Astrocyte (in vitro differentiated cells and primary cell): ENCODE results near the gene CROCC2.

Source experiments
- EZH2 ChIP-seq: IDR thresholded peaks from 2 replicates; pipeline ENCODE4 v1.6.1; 2012; ENCODE audit warnings: mild to moderate bottlenecking, low read length, inconsistent platforms; ENCODE audit not compliant: insufficient read depth
- TF ChIP-seq, protein P1 (sequence below): IDR thresholded peaks from 2 replicates; pipeline ENCODE4 v1.5.1; 2011; ENCODE audit warnings: low read depth, mild to moderate bottlenecking, inconsistent platforms, low read length, moderate library complexity; ENCODE audit not compliant: insufficient read depth

DNA sequence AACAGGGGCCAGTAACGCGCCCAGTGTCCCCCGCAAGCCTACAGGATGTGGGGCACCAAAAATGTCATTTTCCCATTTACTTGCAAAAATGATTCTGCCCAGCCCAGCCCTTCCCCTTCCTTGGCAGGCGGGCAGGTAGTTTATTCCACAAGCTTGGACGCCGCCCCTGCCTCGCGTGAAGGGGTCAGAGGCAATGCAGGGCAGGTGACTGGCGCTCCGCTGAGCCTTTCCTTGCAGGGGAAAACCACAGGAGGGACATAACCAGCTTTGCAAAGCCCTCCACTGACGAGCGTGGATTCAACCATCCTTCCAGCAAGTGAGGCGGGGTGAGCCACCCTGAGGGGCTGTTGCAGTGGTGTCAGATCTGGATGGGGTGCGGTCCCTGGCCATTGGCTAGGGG lies 15.4 kb upstream of the CROCC2 start:
- TF ChIP-seq, protein P1, sequence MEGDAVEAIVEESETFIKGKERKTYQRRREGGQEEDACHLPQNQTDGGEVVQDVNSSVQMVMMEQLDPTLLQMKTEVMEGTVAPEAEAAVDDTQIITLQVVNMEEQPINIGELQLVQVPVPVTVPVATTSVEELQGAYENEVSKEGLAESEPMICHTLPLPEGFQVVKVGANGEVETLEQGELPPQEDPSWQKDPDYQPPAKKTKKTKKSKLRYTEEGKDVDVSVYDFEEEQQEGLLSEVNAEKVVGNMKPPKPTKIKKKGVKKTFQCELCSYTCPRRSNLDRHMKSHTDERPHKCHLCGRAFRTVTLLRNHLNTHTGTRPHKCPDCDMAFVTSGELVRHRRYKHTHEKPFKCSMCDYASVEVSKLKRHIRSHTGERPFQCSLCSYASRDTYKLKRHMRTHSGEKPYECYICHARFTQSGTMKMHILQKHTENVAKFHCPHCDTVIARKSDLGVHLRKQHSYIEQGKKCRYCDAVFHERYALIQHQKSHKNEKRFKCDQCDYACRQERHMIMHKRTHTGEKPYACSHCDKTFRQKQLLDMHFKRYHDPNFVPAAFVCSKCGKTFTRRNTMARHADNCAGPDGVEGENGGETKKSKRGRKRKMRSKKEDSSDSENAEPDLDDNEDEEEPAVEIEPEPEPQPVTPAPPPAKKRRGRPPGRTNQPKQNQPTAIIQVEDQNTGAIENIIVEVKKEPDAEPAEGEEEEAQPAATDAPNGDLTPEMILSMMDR, result no peak
- TF ChIP-seq EZH2, result no peak
